Measurements from ENCODE around the gene ADGRG1. TPM values are rescaled to one million over a fixed set of nuclear protein-coding genes. Genes with fewer than 3 reads are reported as not detected.

The ADGRG1 gene
- total and polyA plus RNA-seq, 5 donors = 10.2 to 24.1 (median 16.2) TPM

DNA sequence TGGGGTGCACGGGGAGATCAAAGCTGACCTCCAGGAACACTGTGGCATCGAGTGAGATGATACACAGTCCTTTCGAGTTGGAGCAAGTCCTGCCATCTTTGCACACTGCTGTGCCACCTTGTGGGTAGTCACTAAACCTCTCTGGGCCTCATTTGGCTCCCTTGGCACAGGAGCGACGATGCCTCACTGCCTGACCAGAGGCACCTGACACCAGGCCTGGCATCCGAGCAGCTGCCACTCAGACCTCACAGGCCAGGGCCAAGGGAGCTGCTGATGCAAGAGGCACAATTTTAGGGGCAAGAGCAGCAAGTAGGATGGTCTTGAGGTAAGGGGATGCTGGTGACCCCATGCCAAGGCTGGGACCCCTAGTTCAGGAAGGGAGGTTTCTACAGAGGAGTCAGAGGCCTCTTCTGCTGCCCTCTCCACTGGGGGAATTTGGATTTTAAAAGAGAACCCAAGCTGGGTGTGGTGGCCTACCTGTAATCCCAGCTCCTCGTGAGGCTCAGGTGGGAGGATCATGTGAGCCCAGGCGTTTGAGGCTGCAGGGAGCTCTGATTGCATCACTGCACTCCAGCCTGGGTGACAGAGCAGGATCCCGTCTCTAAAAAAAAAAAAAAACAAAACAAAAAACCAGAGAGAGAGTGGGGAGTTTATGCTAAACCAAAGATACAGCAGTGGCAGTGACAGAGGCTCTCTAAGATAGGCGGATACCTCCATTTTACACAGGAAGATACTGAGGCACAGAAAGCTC is 6.7 kb upstream of the ADGRG1 start:
- WGBS = 79% methylated on average over 10 of the region's 10 CpGs
- no peaks in the 10 kb centered on the region for H3K4me1 ChIP-seq (ENCODE audit: control insufficient read depth, insufficient read depth, low read length)
- no peak overlapping the region for H3K27ac ChIP-seq (ENCODE audit: low read length)
- no peaks in the 10 kb centered on the region for H3K27me3 ChIP-seq (ENCODE audit: control insufficient read depth, insufficient read depth)
- ATAC-seq = no peak
- H3K4me3 ChIP-seq (ENCODE audit: low read length) = no peak overlapping the region
- intact Hi-C loops (cut with DNase I) = no loop called here
- no peaks in the 10 kb centered on the region for H3K9me3 ChIP-seq (ENCODE audit: control insufficient read depth, low read length)
- peak in 1 of 3 donors; percentile 50 for DNase-seq

- intact Hi-C loops (cut with DNase I) = no loop called here
- no peak overlapping the region for H3K27ac ChIP-seq (ENCODE audit: low read length)
- ATAC-seq = peak in 1 of 2 donors; percentile 30
- no peak overlapping the region for H3K4me3 ChIP-seq (ENCODE audit: low read length)
- no peaks in the 10 kb centered on the region for H3K27me3 ChIP-seq (ENCODE audit: control insufficient read depth, insufficient read depth)
- H3K4me1 ChIP-seq (ENCODE audit: control insufficient read depth, insufficient read depth, low read length) = no peaks in the 10 kb centered on the region
- 71% methylated on average over 16 of the region's 16 CpGs for WGBS
- no peaks in the 10 kb centered on the region for H3K9me3 ChIP-seq (ENCODE audit: control insufficient read depth, low read length)
- peak in 1 of 3 donors; percentile 52 for DNase-seq
Measured at GRCh38 chr16:57622361-57623250, 5.8 kb upstream of the ADGRG1 start.

GRCh38 chr16:57623251-57624043 is 5.0 kb upstream of the ADGRG1 start:
- H3K9me3 ChIP-seq (ENCODE audit: control insufficient read depth, low read length) = no peaks in the 10 kb centered on the region
- DNase-seq = peak in 2 of 3 donors; percentile 72 to 78
- H3K27me3 ChIP-seq (ENCODE audit: control insufficient read depth, insufficient read depth) = no peaks in the 10 kb centered on the region
- intact Hi-C loops (cut with DNase I) = no loop called here
- no peak overlapping the region for H3K27ac ChIP-seq (ENCODE audit: low read length)
- H3K4me3 ChIP-seq (ENCODE audit: low read length) = no peak overlapping the region
- peak in 1 of 2 donors; percentile 16 for ATAC-seq
- H3K4me1 ChIP-seq (ENCODE audit: control insufficient read depth, insufficient read depth, low read length) = no peaks in the 10 kb centered on the region
- WGBS = 66% methylated on average over 17 of the region's 17 CpGs

GRCh38 chr16:57624044-57624688 is 4.3 kb upstream of the ADGRG1 start:
- H3K4me1 ChIP-seq (ENCODE audit: control insufficient read depth, insufficient read depth, low read length) = no peaks in the 10 kb centered on the region
- H3K27ac ChIP-seq (ENCODE audit: low read length) = no peak overlapping the region
- 89% methylated on average over 8 of the region's 8 CpGs for WGBS
- no peaks in the 10 kb centered on the region for H3K27me3 ChIP-seq (ENCODE audit: control insufficient read depth, insufficient read depth)
- H3K4me3 ChIP-seq (ENCODE audit: low read length) = no peak overlapping the region
- intact Hi-C loops (cut with DNase I) = no loop called here
- ATAC-seq (no peak), DNase-seq (no peak)
- H3K9me3 ChIP-seq (ENCODE audit: control insufficient read depth, low read length) = no peaks in the 10 kb centered on the region

GRCh38 chr16:57624806-57625500 is 3.5 kb upstream of the ADGRG1 start:
- no peak for ATAC-seq

DNA sequence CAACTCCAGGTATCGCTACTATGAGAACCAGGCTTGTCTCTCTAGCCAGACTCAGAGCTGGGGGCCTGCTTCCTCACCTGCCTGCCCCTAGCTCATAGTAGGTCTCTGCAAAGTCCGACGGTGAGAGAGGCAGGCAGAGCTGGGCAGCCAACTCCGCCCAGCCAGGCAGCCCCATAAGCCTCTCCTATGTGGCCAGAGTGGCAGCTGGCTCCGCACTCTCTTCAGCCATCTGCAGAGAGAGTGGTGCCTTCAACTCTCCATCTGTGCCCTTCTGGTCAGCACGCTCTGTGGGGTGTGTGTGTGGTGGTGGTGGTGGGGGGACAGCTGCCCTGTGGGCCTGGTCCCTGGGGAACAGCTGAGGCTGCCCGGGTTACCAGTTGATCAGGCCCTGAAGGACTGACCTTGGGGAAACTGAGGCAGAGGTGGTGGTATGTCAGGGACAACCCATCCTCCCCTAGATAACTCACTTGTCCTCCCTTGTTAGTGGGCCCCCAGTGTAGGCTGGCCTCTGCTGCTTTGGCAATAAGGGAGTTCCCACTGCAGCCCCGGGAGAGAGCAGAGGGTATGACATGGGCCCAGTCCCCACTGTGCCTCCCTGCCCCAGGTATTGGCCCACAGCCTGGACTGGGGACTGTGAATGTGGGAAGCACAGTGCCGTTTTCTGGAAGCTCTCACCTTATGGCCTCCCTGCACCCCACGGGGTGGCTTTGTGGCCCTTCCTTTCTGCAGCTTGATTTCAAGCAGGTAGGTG is 1.8 kb upstream of the ADGRG1 start:
- H3K27ac ChIP-seq (ENCODE audit: low read length) = no peak overlapping the region
- no peaks in the 10 kb centered on the region for H3K4me1 ChIP-seq (ENCODE audit: control insufficient read depth, insufficient read depth, low read length)
- no peak overlapping the region for H3K4me3 ChIP-seq (ENCODE audit: low read length)
- H3K27me3 ChIP-seq (ENCODE audit: control insufficient read depth, insufficient read depth) = no peaks in the 10 kb centered on the region
- WGBS = 85% methylated on average over 10 of the region's 10 CpGs
- ATAC-seq (no peak), DNase-seq (peak in 1 of 3 donors; percentile 39)
- H3K9me3 ChIP-seq (ENCODE audit: control insufficient read depth, low read length) = no peaks in the 10 kb centered on the region
- intact Hi-C loops (cut with DNase I) = no loop called here

More at GRCh38 chr16:57624806-57625500, 3.5 kb upstream of the ADGRG1 start:
- Histone ChIP-seq H3K9me3 (ENCODE audit: control insufficient read depth, low read length) (no peaks in the 10 kb centered on the region), H3K4me3 (ENCODE audit: low read length) (no peak overlapping the region), H3K27me3 (ENCODE audit: control insufficient read depth, insufficient read depth) (no peaks in the 10 kb centered on the region), H3K27ac (ENCODE audit: low read length) (no peak overlapping the region), H3K4me1 (ENCODE audit: control insufficient read depth, insufficient read depth, low read length) (no peaks in the 10 kb centered on the region)
- WGBS = 52% methylated on average over 17 of the region's 17 CpGs
- intact Hi-C loops (cut with DNase I) = no loop called here
- DNase-seq = peak in 2 of 3 donors; percentile 19 to 51

GRCh38 chr16:57627184-57627871 is 1.1 kb upstream of the ADGRG1 start:
- Histone ChIP-seq H3K27me3 (ENCODE audit: control insufficient read depth, insufficient read depth) (no peaks in the 10 kb centered on the region), H3K9me3 (ENCODE audit: control insufficient read depth, low read length) (no peaks in the 10 kb centered on the region), H3K4me3 (ENCODE audit: low read length) (no peak overlapping the region), H3K4me1 (ENCODE audit: control insufficient read depth, insufficient read depth, low read length) (no peaks in the 10 kb centered on the region), H3K27ac (ENCODE audit: low read length) (peak overlapping the region; percentile 3)
- intact Hi-C loops (cut with DNase I) = no loop called here
- WGBS = 61% methylated on average over 15 of the region's 15 CpGs
- ATAC-seq (peak in 1 of 2 donors; percentile 8), DNase-seq (peak in 1 of 3 donors; percentile 50)

DNA sequence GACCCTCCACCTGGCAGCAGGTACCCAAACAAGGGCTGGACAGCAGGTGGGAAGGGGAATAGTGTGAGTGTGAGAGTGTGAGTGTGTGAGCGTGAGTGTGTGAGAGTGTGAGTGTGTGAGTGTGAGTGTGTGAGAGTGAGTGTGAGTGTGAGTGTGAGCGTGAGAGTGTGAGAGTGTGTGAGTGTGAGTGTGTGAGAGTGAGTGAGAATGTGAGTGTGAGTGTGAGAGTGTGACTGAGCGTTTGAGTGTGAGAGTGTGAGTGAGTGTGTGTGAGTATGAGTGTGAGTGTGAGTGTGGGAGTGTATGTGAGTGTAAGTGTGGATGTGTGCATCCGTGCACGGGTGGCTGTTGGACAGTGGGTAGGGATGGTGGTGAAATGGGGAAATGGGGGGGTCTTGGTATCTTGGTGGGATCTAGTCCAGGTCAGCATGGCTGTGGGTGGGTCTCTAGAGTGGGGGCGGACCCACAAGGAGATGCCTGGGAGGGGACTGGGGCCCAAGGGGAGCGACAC is 408 bp downstream of the ADGRG1 start:
- H3K9me3 ChIP-seq (ENCODE audit: control insufficient read depth, low read length) = no peaks in the 10 kb centered on the region
- H3K4me1 ChIP-seq (ENCODE audit: control insufficient read depth, insufficient read depth, low read length) = peaks cover 2% of the 10 kb centered on the region
- DNase-seq = peak in 1 of 3 donors; percentile 33
- no peaks in the 10 kb centered on the region for H3K27me3 ChIP-seq (ENCODE audit: control insufficient read depth, insufficient read depth)
- H3K27ac ChIP-seq (ENCODE audit: low read length) = peak overlapping the region; percentile 20
- intact Hi-C loops (cut with DNase I) = no loop called here
- 53% methylated on average over 7 of the region's 7 CpGs for WGBS
- ATAC-seq = no peak
- H3K4me3 ChIP-seq (ENCODE audit: low read length) = peak overlapping the region; percentile 4
